ENCODE measurements around the gene EIF4E2. TPM values are rescaled to one million over a fixed set of nuclear protein-coding genes. Genes with fewer than 3 reads are reported as not detected.

The EIF4E2 gene
- 72.5 and 97.0 TPM in 2 replicates for total RNA-seq (ENCODE audit: low replicate concordance)

- H3K27me3 ChIP-seq = no peaks in the 10 kb centered on the region
- peak within 1 kb of the TSS; percentile 72 for H3K9ac ChIP-seq
- DNase-seq (ENCODE audit: low spot score) = peak; percentile 98
- TF ChIP-seq EZH2 (IDR thresholded peaks at IDR 0.05) = peak; percentile 62
- no peak for TF ChIP-seq EZH2phosphoT487 (IDR thresholded peaks at IDR 0.05)
- peak; percentile 39 for TF ChIP-seq CTCF (IDR thresholded peaks at IDR 0.05)
- peak within 1 kb of the TSS; percentile 40 for H2AFZ ChIP-seq (replicated peaks)
- H3F3A ChIP-seq (ENCODE audit: low read depth) = peaks cover 11% of the 10 kb centered on the region
- peak within 1 kb of the TSS; percentile 58 for H3K4me3 ChIP-seq
- Mint-ChIP-seq H3K4me1 (peaks cover 15% of the 10 kb centered on the region), H3K9me3 (peaks cover 19% of the 10 kb centered on the region), H3K27ac (peak within 1 kb of the TSS; percentile 98), H3K4me3 (peak within 1 kb of the TSS; percentile 99), H3K36me3 (peaks cover 39% of the 10 kb centered on the region), H3K27me3 (ENCODE audit: insufficient read depth, low read depth) (peaks cover 4% of the 10 kb centered on the region)
- H3K36me3 ChIP-seq = no peaks in the 10 kb centered on the region
- H3K27ac ChIP-seq = peak within 1 kb of the TSS; percentile 81
- H3K4me1 ChIP-seq = peaks cover 4% of the 10 kb centered on the region
- H3K4me2 ChIP-seq = peak within 1 kb of the TSS; percentile 84
- H4K20me1 ChIP-seq (ENCODE audit: low read depth) = peaks cover 33% of the 10 kb centered on the region
- peaks cover 76% of the 10 kb centered on the region for H3K79me2 ChIP-seq (ENCODE audit: low read depth)
- H3K9me3 ChIP-seq (ENCODE audit: low read depth) = no peaks in the 10 kb centered on the region
Observed at GRCh38 chr2:232550354-232551249, at the start of gene EIF4E2, which contains the start of gene TIGD1. TSS of gene EIF4E2 (plus strand) at chr2:232550689. CDS start at chr2:232550725, 36 bp downstream. TSS of gene TIGD1 (minus strand) at chr2:232550557. CDS start at chr2:232549882, 675 bp downstream.

- TF ChIP-seq EZH2 (IDR thresholded peaks at IDR 0.05) (no peak), CTCF (IDR thresholded peaks at IDR 0.05) (no peak), EZH2phosphoT487 (IDR thresholded peaks at IDR 0.05) (no peak)
- no peaks in the 10 kb centered on the region for H3K36me3 ChIP-seq
Observed at GRCh38 chr2:232501331-232501771, 49.1 kb upstream of the EIF4E2 start.

GRCh38 chr2:232501794-232502390, 48.6 kb upstream of the EIF4E2 start:
- Histone ChIP-seq H3K4me1 (peaks cover 30% of the 10 kb centered on the region), H3K9me3 (ENCODE audit: low read depth) (no peaks in the 10 kb centered on the region), H3K36me3 (no peaks in the 10 kb centered on the region), H3K27me3 (peaks cover 70% of the 10 kb centered on the region), H3K4me2 (peak overlapping the region; percentile 87), H2AFZ (replicated peaks) (no peak overlapping the region), H3K9ac (no peak overlapping the region), H3K27ac (no peak overlapping the region), H3K4me3 (peak overlapping the region; percentile 49), H3K79me2 (ENCODE audit: low read depth) (no peaks in the 10 kb centered on the region), H4K20me1 (ENCODE audit: low read depth) (peaks cover 30% of the 10 kb centered on the region), H3F3A (ENCODE audit: low read depth) (peaks cover 15% of the 10 kb centered on the region)
- Mint-ChIP-seq H3K9me3 (peaks cover 3% of the 10 kb centered on the region), H3K27me3 (ENCODE audit: insufficient read depth, low read depth) (peaks cover 41% of the 10 kb centered on the region), H3K4me3 (no peak overlapping the region), H3K4me1 (peaks cover 54% of the 10 kb centered on the region), H3K27ac (no peak overlapping the region), H3K36me3 (no peaks in the 10 kb centered on the region)
- no peak for DNase-seq (ENCODE audit: low spot score)
- TF ChIP-seq EZH2phosphoT487 (IDR thresholded peaks at IDR 0.05) (no peak), EZH2 (IDR thresholded peaks at IDR 0.05) (no peak), CTCF (IDR thresholded peaks at IDR 0.05) (no peak)

More at GRCh38 chr2:232501331-232501771, 49.1 kb upstream of the EIF4E2 start:
- Histone ChIP-seq H3K4me2 (no peak overlapping the region), H3K9ac (no peak overlapping the region), H3K4me1 (peaks cover 28% of the 10 kb centered on the region), H4K20me1 (ENCODE audit: low read depth) (peaks cover 30% of the 10 kb centered on the region), H3K9me3 (ENCODE audit: low read depth) (no peaks in the 10 kb centered on the region), H3K79me2 (ENCODE audit: low read depth) (no peaks in the 10 kb centered on the region), H3K27me3 (peaks cover 65% of the 10 kb centered on the region), H3F3A (ENCODE audit: low read depth) (peaks cover 15% of the 10 kb centered on the region), H3K27ac (no peak overlapping the region), H2AFZ (replicated peaks) (no peak overlapping the region), H3K4me3 (no peak overlapping the region)
- Mint-ChIP-seq H3K4me1 (peaks cover 49% of the 10 kb centered on the region), H3K9me3 (peaks cover 3% of the 10 kb centered on the region), H3K4me3 (no peak overlapping the region), H3K27ac (no peak overlapping the region), H3K36me3 (no peaks in the 10 kb centered on the region), H3K27me3 (ENCODE audit: insufficient read depth, low read depth) (peaks cover 39% of the 10 kb centered on the region)
- DNase-seq (ENCODE audit: low spot score) = no peak
